ENCODE data around the gene PDE3A. TPM values are rescaled to one million over a fixed set of nuclear protein-coding genes. Genes with fewer than 3 reads are reported as not detected.

The PDE3A gene
- total RNA-seq, 1 donor from 2014 or later: 161 TPM

DNA sequence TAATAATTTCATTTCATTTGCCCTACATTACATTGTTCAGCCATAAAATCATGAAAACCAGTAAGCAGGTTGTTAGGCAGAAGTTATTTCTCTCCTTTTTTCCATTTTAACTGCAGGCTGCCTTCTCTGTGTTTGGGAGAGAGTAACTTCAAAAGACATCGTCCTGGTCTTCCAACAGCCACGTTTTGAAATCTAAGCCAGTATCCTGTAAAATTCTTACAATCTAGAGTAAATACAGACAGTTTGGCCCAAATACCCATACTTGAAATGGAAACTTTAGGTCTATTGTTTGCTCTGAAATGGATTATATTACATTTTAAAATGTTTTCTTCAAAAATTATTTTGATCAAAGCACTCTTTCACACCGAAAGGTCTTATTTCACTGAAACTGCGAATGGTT is 260.7 kb downstream of the PDE3A start:
- peak overlapping the region; percentile 68 for H3K27ac ChIP-seq (replicated peaks)
- H3K36me3 ChIP-seq: peaks cover 16% of the 10 kb centered on the region
- no peak overlapping the region for H3K4me3 ChIP-seq
- peaks cover 62% of the 10 kb centered on the region for H3K4me1 ChIP-seq
- no peak for DNase-seq
- no peaks in the 10 kb centered on the region for H3K27me3 ChIP-seq (ENCODE audit: low read depth)
- intact Hi-C loops (cut with micrococcal nuclease): no loop called here
- TF ChIP-seq, protein P1, sequence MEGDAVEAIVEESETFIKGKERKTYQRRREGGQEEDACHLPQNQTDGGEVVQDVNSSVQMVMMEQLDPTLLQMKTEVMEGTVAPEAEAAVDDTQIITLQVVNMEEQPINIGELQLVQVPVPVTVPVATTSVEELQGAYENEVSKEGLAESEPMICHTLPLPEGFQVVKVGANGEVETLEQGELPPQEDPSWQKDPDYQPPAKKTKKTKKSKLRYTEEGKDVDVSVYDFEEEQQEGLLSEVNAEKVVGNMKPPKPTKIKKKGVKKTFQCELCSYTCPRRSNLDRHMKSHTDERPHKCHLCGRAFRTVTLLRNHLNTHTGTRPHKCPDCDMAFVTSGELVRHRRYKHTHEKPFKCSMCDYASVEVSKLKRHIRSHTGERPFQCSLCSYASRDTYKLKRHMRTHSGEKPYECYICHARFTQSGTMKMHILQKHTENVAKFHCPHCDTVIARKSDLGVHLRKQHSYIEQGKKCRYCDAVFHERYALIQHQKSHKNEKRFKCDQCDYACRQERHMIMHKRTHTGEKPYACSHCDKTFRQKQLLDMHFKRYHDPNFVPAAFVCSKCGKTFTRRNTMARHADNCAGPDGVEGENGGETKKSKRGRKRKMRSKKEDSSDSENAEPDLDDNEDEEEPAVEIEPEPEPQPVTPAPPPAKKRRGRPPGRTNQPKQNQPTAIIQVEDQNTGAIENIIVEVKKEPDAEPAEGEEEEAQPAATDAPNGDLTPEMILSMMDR (IDR thresholded peaks at IDR 0.05; ENCODE audit: borderline replicate concordance): no peak
- H3K9me3 ChIP-seq (replicated peaks): no peaks in the 10 kb centered on the region

DNA sequence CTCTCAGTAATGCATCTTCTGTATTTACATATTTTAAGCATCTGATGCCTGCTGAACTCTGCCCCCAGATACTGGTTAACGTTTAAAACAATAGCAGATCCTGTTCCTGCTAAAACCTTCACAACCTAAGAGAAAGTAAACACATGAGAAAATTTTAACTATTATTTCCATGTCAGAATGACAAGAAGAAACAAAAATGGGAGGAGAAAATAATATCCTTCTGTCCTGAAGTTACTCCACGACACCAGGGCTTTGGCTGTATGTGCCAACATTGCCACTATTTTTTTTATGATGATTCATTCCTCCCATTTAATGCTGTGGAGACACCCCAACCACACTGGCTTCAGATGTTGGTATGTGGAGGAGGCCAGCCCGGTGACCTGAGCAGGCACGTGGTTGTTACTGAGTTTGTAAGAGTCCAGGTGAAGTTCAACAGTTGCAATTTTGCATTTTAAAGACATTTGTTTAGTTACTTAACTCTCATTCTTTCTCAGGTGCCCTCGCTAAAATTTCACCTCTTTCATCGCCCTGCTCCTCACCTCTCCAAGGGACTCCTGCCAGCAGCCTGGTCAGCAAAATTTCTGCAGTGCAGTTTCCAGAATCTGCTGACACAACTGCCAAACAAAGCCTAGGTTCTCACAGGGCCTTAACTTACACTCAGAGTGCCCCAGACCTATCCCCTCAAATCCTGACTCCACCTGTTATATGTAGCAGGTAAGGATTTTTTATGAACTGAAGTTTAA is 261.2 kb downstream of the PDE3A start:
- Histone ChIP-seq H3K27me3 (ENCODE audit: low read depth) (no peaks in the 10 kb centered on the region), H3K4me1 (peaks cover 56% of the 10 kb centered on the region), H3K9me3 (replicated peaks) (no peaks in the 10 kb centered on the region), H3K27ac (replicated peaks) (peak overlapping the region; percentile 68), H3K36me3 (peaks cover 22% of the 10 kb centered on the region), H3K4me3 (no peak overlapping the region)
- TF ChIP-seq, protein P1 (IDR thresholded peaks at IDR 0.05; ENCODE audit: borderline replicate concordance): no peak
- peak; percentile 21 for DNase-seq
- intact Hi-C loops (cut with micrococcal nuclease): no loop called here

DNA sequence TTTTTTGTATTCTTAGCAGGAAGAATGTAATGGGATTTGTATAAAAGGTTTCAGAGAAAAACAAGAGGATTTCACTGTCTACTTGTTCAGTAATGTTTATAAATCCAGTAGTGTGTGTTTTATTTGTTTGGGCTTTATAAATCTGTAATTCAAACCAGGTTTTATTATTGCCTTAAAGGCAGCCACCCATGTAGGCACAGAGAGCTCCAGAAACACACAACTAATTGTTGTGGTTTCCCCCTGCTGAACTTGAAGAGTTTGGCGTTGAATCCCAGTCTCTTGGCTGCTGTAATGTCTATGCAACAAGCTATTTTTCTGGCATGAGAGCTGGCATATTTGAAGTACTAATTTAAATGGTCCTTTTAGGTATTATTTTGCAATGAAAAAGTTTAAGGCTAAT is 263.4 kb downstream of the PDE3A start:
- H3K4me1 ChIP-seq: peaks cover 37% of the 10 kb centered on the region
- intact Hi-C loops (cut with micrococcal nuclease): no loop called here
- no peak for DNase-seq
- peaks cover 35% of the 10 kb centered on the region for H3K36me3 ChIP-seq
- no peaks in the 10 kb centered on the region for H3K27me3 ChIP-seq (ENCODE audit: low read depth)
- H3K4me3 ChIP-seq: no peak overlapping the region
- no peak overlapping the region for H3K27ac ChIP-seq (replicated peaks)
- TF ChIP-seq, protein P1 (IDR thresholded peaks at IDR 0.05; ENCODE audit: borderline replicate concordance): no peak
- H3K9me3 ChIP-seq (replicated peaks): no peaks in the 10 kb centered on the region

DNA sequence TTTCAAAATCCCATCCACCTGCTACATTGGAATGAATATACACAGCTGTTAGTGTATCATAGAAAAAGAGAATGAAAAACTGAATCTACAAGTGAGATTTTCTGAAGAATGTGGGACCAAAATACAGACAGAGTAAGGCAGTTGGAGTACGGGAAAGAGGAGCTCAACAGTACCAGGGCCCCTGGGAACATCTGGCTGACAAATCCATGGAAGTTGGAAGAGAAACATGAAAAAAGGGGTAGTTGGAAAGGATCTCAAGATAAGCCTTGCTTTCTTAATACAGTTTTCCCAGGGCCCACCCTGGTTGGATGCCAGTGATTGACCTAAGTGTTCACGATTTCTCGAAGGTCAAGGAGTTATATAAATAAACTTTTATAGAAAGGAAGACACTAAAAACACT is 272.8 kb downstream of the PDE3A start:
- peak overlapping the region; percentile 17 for H3K27ac ChIP-seq (replicated peaks)
- no peak for DNase-seq
- H3K36me3 ChIP-seq: peaks cover 27% of the 10 kb centered on the region
- TF ChIP-seq, protein P1 (IDR thresholded peaks at IDR 0.05; ENCODE audit: borderline replicate concordance): no peak
- H3K9me3 ChIP-seq (replicated peaks): no peaks in the 10 kb centered on the region
- intact Hi-C loops (cut with micrococcal nuclease): loop anchor here (5.0 kb wide), 1 partner anchor 51 kb away; no protein-coding TSS in a partner anchor
- no peaks in the 10 kb centered on the region for H3K27me3 ChIP-seq (ENCODE audit: low read depth)
- peaks cover 29% of the 10 kb centered on the region for H3K4me1 ChIP-seq
- H3K4me3 ChIP-seq: no peak overlapping the region

DNA sequence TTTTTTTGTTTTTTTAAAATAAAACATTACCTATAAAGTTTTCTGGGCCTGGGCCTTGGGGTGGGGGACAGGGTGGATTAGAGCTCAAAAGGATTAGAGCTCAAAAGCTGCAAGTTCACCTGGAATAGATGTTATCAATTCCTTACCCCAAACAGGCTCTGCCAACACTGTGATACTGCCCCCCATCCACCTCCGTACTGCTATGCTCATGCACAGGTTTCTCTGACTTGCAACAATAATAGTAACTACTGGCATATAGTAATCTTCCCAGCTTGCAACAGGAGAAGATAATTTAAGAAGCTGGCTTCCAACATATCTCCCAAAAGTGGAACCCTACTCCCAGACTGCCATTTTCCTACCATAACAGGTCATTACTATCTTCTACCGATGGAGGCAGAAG is 275.5 kb downstream of the PDE3A start:
- intact Hi-C loops (cut with micrococcal nuclease): loop anchor here (5.0 kb wide), 1 partner anchor 48 kb away; no protein-coding TSS in a partner anchor
- Histone ChIP-seq H3K36me3 (peaks cover 23% of the 10 kb centered on the region), H3K4me1 (peaks cover 29% of the 10 kb centered on the region), H3K27me3 (ENCODE audit: low read depth) (no peaks in the 10 kb centered on the region), H3K27ac (replicated peaks) (peak overlapping the region; percentile 4), H3K4me3 (no peak overlapping the region), H3K9me3 (replicated peaks) (no peaks in the 10 kb centered on the region)
- TF ChIP-seq, protein P1 (IDR thresholded peaks at IDR 0.05; ENCODE audit: borderline replicate concordance): no peak
- no peak for DNase-seq
